Endodermal cell (in vitro differentiated cells): ENCODE data around the gene TP53I11. TPM values are rescaled to one million over a fixed set of nuclear protein-coding genes. Genes with fewer than 3 reads are reported as not detected.

Experiments used
- DNase-seq: peaks from one replicate; pipeline ENCODE4 v3.0.0-alpha.2; 2017
- H3K27ac ChIP-seq: 2 replicates; pipeline ENCODE4 v1.5.1; 2013; ENCODE audit warnings: mild to moderate bottlenecking, low read depth, low read length, moderate library complexity
- H3K27me3 ChIP-seq: 2 replicates; pipeline ENCODE4 v1.6.1; 2013; ENCODE audit warnings: mild to moderate bottlenecking, low read length, moderate library complexity; ENCODE audit not compliant: insufficient read depth, control insufficient read depth, poor library complexity, severe bottlenecking
- H3K36me3 ChIP-seq: 2 replicates; pipeline ENCODE4 v1.7.0; 2013; ENCODE audit warnings: mild to moderate bottlenecking, low read length, moderate library complexity; ENCODE audit not compliant: control insufficient read depth, insufficient read depth
- H3K4me1 ChIP-seq: one replicate; pipeline ENCODE4 v1.7.0; 2013; ENCODE audit warnings: low read length; ENCODE audit not compliant: control insufficient read depth, insufficient read depth
- H3K4me3 ChIP-seq: 2 replicates; pipeline ENCODE4 v1.5.1; 2013; ENCODE audit warnings: mild to moderate bottlenecking, low read length, moderate library complexity
- H3K9ac ChIP-seq: 2 replicates; pipeline ENCODE4 v1.6.1; 2013; ENCODE audit warnings: mild to moderate bottlenecking, low read length, moderate library complexity; ENCODE audit not compliant: poor library complexity, severe bottlenecking; ENCODE audit errors: extremely low read depth
- H3K9me3 ChIP-seq: 2 replicates; pipeline ENCODE4 v1.6.1; 2013; ENCODE audit warnings: mild to moderate bottlenecking, low read length, moderate library complexity; ENCODE audit not compliant: control insufficient read depth
- H3K27ac Mint-ChIP-seq: 2 replicates; pipeline ENCODE4 v1.8.0; 2020; ENCODE audit warnings: mixed read lengths
- H3K27me3 Mint-ChIP-seq: 2 replicates; pipeline ENCODE4 v1.8.0; 2021; ENCODE audit warnings: mild to moderate bottlenecking, mixed read lengths; ENCODE audit not compliant: insufficient read depth
- H3K36me3 Mint-ChIP-seq: 2 replicates; pipeline ENCODE4 v1.8.0; 2020; ENCODE audit warnings: low read depth, mixed read lengths
- H3K4me1 Mint-ChIP-seq: 2 replicates; pipeline ENCODE4 v1.8.0; 2020; ENCODE audit warnings: mixed read lengths
- H3K4me3 Mint-ChIP-seq: 2 replicates; pipeline ENCODE4 v1.8.0; 2020; ENCODE audit warnings: mild to moderate bottlenecking, moderate library complexity, mixed read lengths
- H3K9me3 Mint-ChIP-seq: 2 replicates; pipeline ENCODE4 v1.8.0; 2020; ENCODE audit warnings: mild to moderate bottlenecking, mixed read lengths
- CTCF ChIP-seq: fragments of 200-600 bp; sonication (generic); conservative IDR thresholded peaks from 2 replicates; pipeline ENCODE4 v1.5.0; 2021; ENCODE audit warnings: antibody characterized with exemption, mild to moderate bottlenecking
- WGBS, 2 experiments: methylation state at CpG; one replicate each; pipeline versions ENCODE4 v1.1.5 to v1.1.7; 2013; ENCODE audit warnings: missing lambda C conversion rate in 2 of 2, mixed read lengths in 1 of 2; ENCODE audit not compliant: insufficient coverage in 1 of 2, insufficient read length in 1 of 2; 5-methylcytosine and 5-hydroxymethylcytosine counted together
- total RNA-seq, 2 donors: library from RNA; stranded (reverse); fragmentation: NEBNext Ultra II Directional in 1 of 2; extraction: Animal tissue kit (Norgen Biotek cat#: 25700) in 1 of 2; gene quantifications; 2 replicates in 1 of 2; 3 replicates in 1 of 2; pipeline ENCODE4 v1.2.1, GENCODE V29; 2021

The TP53I11 gene
- total RNA-seq, 2 donors from 2014 or later, result 136 to 203 TPM

- Mint-ChIP-seq H3K36me3 (peaks cover 3% of the 10 kb centered on the region), H3K9me3 (no peaks in the 10 kb centered on the region), H3K4me1 (peaks cover 16% of the 10 kb centered on the region), H3K27ac (no peak overlapping the region), H3K4me3 (no peak overlapping the region), H3K27me3 (no peaks in the 10 kb centered on the region)
- no peak overlapping the region for H3K4me3 ChIP-seq
- H3K27ac ChIP-seq, result no peak overlapping the region
- no peak for TF ChIP-seq CTCF
- H3K9me3 ChIP-seq, result no peaks in the 10 kb centered on the region
- peaks cover 6% of the 10 kb centered on the region for H3K4me1 ChIP-seq
- no peaks in the 10 kb centered on the region for H3K36me3 ChIP-seq
- 89 to 95% methylated on average over 6 to 8 of the region's 8 CpGs for WGBS, 2 experiments
- DNase-seq, result no peak
- no peaks in the 10 kb centered on the region for H3K27me3 ChIP-seq
- H3K9ac ChIP-seq, result no peak overlapping the region
These were observed 24.6 kb downstream of the TP53I11 start for GRCh38 chr11:44926036-44926435.

DNA sequence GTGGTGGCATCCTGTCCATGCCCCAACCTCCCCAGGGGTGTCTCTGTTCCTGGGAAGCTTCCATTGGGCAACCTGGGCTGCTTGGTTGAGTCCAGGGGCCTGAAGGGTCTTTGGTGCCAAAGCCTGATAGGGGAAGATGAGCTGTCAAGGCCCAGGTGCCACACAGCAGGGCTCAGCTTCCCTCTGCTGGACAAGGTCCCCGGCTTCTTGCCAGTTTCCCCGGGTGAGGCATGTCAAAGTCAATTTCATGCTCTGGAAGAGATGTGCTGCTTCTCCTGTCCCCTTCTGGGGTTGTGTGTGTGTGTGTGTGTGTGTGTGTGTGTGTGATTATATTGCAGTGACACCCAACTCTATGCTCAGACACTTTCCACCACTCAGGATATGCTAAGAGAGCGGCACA is 26.9 kb downstream of the TP53I11 start:
- TF ChIP-seq CTCF, result no peak
- no peak overlapping the region for H3K4me3 Mint-ChIP-seq
- H3K4me3 ChIP-seq, result no peak overlapping the region
- no peak overlapping the region for H3K9ac ChIP-seq
- H3K4me1 Mint-ChIP-seq, result peaks cover 7% of the 10 kb centered on the region
- H3K27ac ChIP-seq, result no peak overlapping the region
- no peaks in the 10 kb centered on the region for H3K27me3 Mint-ChIP-seq
- H3K4me1 ChIP-seq, result peaks cover 3% of the 10 kb centered on the region
- no peaks in the 10 kb centered on the region for H3K9me3 ChIP-seq
- WGBS, 2 experiments, result 97 to 100% methylated on average over 3 of the region's 3 CpGs
- H3K36me3 Mint-ChIP-seq, result no peaks in the 10 kb centered on the region
- no peaks in the 10 kb centered on the region for H3K36me3 ChIP-seq
- H3K27me3 ChIP-seq, result no peaks in the 10 kb centered on the region
- DNase-seq, result no peak
- no peak overlapping the region for H3K27ac Mint-ChIP-seq
- H3K9me3 Mint-ChIP-seq, result no peaks in the 10 kb centered on the region

GRCh38 chr11:44923115-44923514 is 27.6 kb downstream of the TP53I11 start:
- 98% methylated on average over 7 of the region's 7 CpGs; no CpG with 5 or more reads in 1 of the 2 experiments for WGBS, 2 experiments
- no peak overlapping the region for H3K4me3 ChIP-seq

More at GRCh38 chr11:44923115-44923514, 27.6 kb downstream of the TP53I11 start:
- Mint-ChIP-seq H3K36me3 (no peaks in the 10 kb centered on the region), H3K4me3 (no peak overlapping the region), H3K9me3 (no peaks in the 10 kb centered on the region), H3K4me1 (peaks cover 4% of the 10 kb centered on the region), H3K27ac (no peak overlapping the region), H3K27me3 (no peaks in the 10 kb centered on the region)
- Histone ChIP-seq H3K9ac (no peak overlapping the region), H3K4me1 (peaks cover 3% of the 10 kb centered on the region), H3K9me3 (no peaks in the 10 kb centered on the region), H3K27me3 (no peaks in the 10 kb centered on the region), H3K36me3 (no peaks in the 10 kb centered on the region), H3K27ac (no peak overlapping the region)
- no peak for DNase-seq
- no peak for TF ChIP-seq CTCF
